HepG2 (cell line): ENCODE measurements around the gene CSRNP3. TPM values are rescaled to one million over a fixed set of nuclear protein-coding genes. Genes with fewer than 3 reads are reported as not detected.

Experiments used
- ATAC-seq: fragments of 200-7000 bp; cut with Tn5 transposase; 3 replicates; pipeline ENCODE4 v1.9.1; 2020; ENCODE audit warnings: mild to moderate bottlenecking, moderate library complexity
- BruUV-seq: library from RNA; stranded (reverse); fragments of 400-500 nt; replicated peaks from 2 replicates; lab custom pipeline; 2021; lab: Mats Ljungman, UMichigan
- CTCF ChIA-PET: fragments of 300-600 bp; formaldehyde crosslinking; extraction: SDS; loops from one replicate; lab custom pipeline; 2021; ENCODE audit warnings: low total read pairs, inconsistent platforms, low intra/inter-chr PET ratio; lab: Yijun Ruan, JAX
- POLR2A ChIA-PET: fragments of 350-600 bp; sonication (Branson Sonifier 250); formaldehyde crosslinking; loops from one replicate; lab custom pipeline; 2020; ENCODE audit warnings: antibody characterized with exemption, inconsistent platforms; lab: Yijun Ruan, JAX
- DNase-seq: peaks from one replicate; pipeline ENCODE4 v3.0.0-alpha.2; 2015; ENCODE audit warnings: low spot score
- FAIRE-seq: peaks from 3 replicates; lab custom pipeline; 2011; peaks lifted over from hg19 to GRCh38; lab: Jason Lieb, UNC
- H2AFZ ChIP-seq: one replicate; pipeline ENCODE4 v1.6.1; 2011; ENCODE audit warnings: low read length, inconsistent platforms
- H3K27ac ChIP-seq: fragments of 300-600 bp; 3 replicates; pipeline ENCODE4 v1.8.0; 2011; ENCODE audit warnings: mixed run types, mild to moderate bottlenecking, mixed read lengths, low read length, inconsistent platforms; ENCODE audit not compliant: insufficient read depth; ENCODE audit errors: extremely low read length
- H3K27me3 ChIP-seq, 2 experiments: fragments of 200-600 bp in 1 of 2; 2 replicates in 1 of 2; 3 replicates in 1 of 2; pipeline versions ENCODE4 v1.6.0 to v1.8.0; 2011; ENCODE audit warnings: low read length in 2 of 2, mild to moderate bottlenecking in 2 of 2, moderate library complexity in 2 of 2, inconsistent platforms in 1 of 2; ENCODE audit not compliant: insufficient read depth in 2 of 2, control insufficient read depth in 1 of 2
- H3K36me3 ChIP-seq, 2 experiments: fragments of 200-600 bp in 1 of 2; replicated peaks in 1 of 2; 2 replicates in 1 of 2; 3 replicates in 1 of 2; pipeline versions ENCODE4 v1.5.1 to v1.8.0; 2011; ENCODE audit warnings: low read length in 2 of 2, inconsistent platforms in 1 of 2; ENCODE audit not compliant: insufficient read depth in 2 of 2, control insufficient read depth in 1 of 2
- H3K4me1 ChIP-seq: 2 replicates; pipeline ENCODE4 v1.5.1; 2012; ENCODE audit warnings: low read length, inconsistent platforms; ENCODE audit not compliant: insufficient read depth
- H3K4me2 ChIP-seq: 2 replicates; pipeline ENCODE4 v1.6.0; 2011; ENCODE audit warnings: low read depth, low read length, inconsistent platforms
- H3K4me3 ChIP-seq, 3 experiments: fragments of 200-600 bp in 1 of 3; sonication (generic), shearing (Covaris generic) in 1 of 3; replicated peaks in 1 of 3; 2 replicates each; pipeline ENCODE4 v1.5.1; 2011 to 2016; ENCODE audit warnings: low read length in 3 of 3, inconsistent platforms in 2 of 3, low read depth in 2 of 3, mild to moderate bottlenecking in 2 of 3, control low read depth in 1 of 3, mixed read lengths in 1 of 3; ENCODE audit not compliant: insufficient read depth in 1 of 3
- H3K79me2 ChIP-seq: one replicate; pipeline ENCODE4 v1.6.1; 2011; ENCODE audit warnings: low read length, inconsistent platforms; ENCODE audit not compliant: insufficient read depth
- H3K9ac ChIP-seq: 2 replicates; pipeline ENCODE4 v1.6.0; 2011; ENCODE audit warnings: mild to moderate bottlenecking, low read depth, low read length, inconsistent platforms; ENCODE audit not compliant: insufficient read depth
- H3K9me3 ChIP-seq: 2 replicates; pipeline ENCODE4 v1.5.1; 2012; ENCODE audit warnings: mild to moderate bottlenecking, low read length
- H4K20me1 ChIP-seq: 2 replicates; pipeline ENCODE4 v1.6.0; 2011; ENCODE audit warnings: inconsistent platforms, mild to moderate bottlenecking, low read length, moderate library complexity; ENCODE audit not compliant: insufficient read depth
- BORCS8-MEF2B ChIP-seq: sonication (generic); formaldehyde crosslinking; IDR thresholded peaks from 2 replicates; pipeline ENCODE4 v1.8.0; 2022; ENCODE audit warnings: mild to moderate bottlenecking, missing genetic modification reagents
- DR1 ChIP-seq: sonication (generic); formaldehyde crosslinking; IDR thresholded peaks from 2 replicates; pipeline ENCODE4 v1.8.0; 2021; ENCODE audit warnings: mild to moderate bottlenecking, missing genetic modification reagents, inconsistent platforms
- JUN ChIP-seq: sonication (generic); formaldehyde crosslinking; IDR thresholded peaks from 2 replicates; pipeline ENCODE4 v1.4.0; 2020; ENCODE audit warnings: mild to moderate bottlenecking, missing genetic modification reagents
- KLF11 ChIP-seq: IDR thresholded peaks from 2 replicates; pipeline ENCODE4 v1.6.1; 2016; ENCODE audit warnings: missing compliant biosample characterization
- YEATS4 ChIP-seq: sonication (generic); formaldehyde crosslinking; IDR thresholded peaks from 2 replicates; pipeline ENCODE4 v1.4.0; 2020; ENCODE audit warnings: missing genetic modification reagents, borderline replicate concordance
- ZNF362 ChIP-seq: sonication (generic); formaldehyde crosslinking; IDR thresholded peaks from 2 replicates; pipeline ENCODE4 v1.4.0; 2020; ENCODE audit warnings: missing genetic modification reagents, mild to moderate bottlenecking, borderline replicate concordance
- ZNF563 ChIP-seq: sonication (generic); formaldehyde crosslinking; IDR thresholded peaks from 2 replicates; pipeline ENCODE4 v1.8.0; 2022; ENCODE audit warnings: mild to moderate bottlenecking, moderate library complexity, missing genetic modification reagents
- ZNF75D ChIP-seq: sonication (generic); formaldehyde crosslinking; IDR thresholded peaks from 2 replicates; pipeline ENCODE4 v1.8.1; 2023; ENCODE audit warnings: missing genetic modification reagents, mild to moderate bottlenecking, borderline replicate concordance
- WGBS: methylation state at CpG from one replicate; pipeline ENCODE4 v1.1.6; 2017; ENCODE audit warnings: low lambda C conversion rate; 5-methylcytosine and 5-hydroxymethylcytosine counted together
- in situ Hi-C: cut with HindIII; loops from 2 replicates; pipeline ENCODE4 v1.10.0; 2017; ENCODE audit warnings: low pct_unique_long_range_greater_than_20kb; ENCODE audit not compliant: extremely low pct_ligation_motif_present
- intact Hi-C: fragments of 100-400 bp; cut with micrococcal nuclease; formaldehyde crosslinking; loops from one replicate; pipeline ENCODE4 v1.10.0; 2022; ENCODE audit not compliant: unreplicated experiment
- polyA plus RNA-seq, 8 experiments: library from polyadenylated mRNA; depleted of rRNA in 3 of 8; stranded (reverse) in 7 of 8; unstranded in 1 of 8; fragments of >200 nt; fragmentation: Illumina TruSeq in 4 of 8; extraction: Trizol in 4 of 8; gene quantifications; 2 replicates each; pipeline versions ENCODE4 v1.2.1 to v1.2.3, GENCODE V29; 2011 to 2016; ENCODE audit warnings: low read depth in 4 of 8, missing spikeins in 1 of 8, mixed read lengths in 1 of 8; ENCODE audit not compliant: insufficient read depth in 1 of 8
- total RNA-seq, 5 experiments: library from RNA; depleted of rRNA; stranded (reverse); fragments of >200 nt; fragmentation: Illumina TruSeq; extraction: Trizol; gene quantifications; 2 replicates each; pipeline ENCODE4 v1.2.3, GENCODE V29; 2016; ENCODE audit warnings: low read depth in 1 of 5
- TF ChIP-seq, protein P1 (sequence below): IDR thresholded peaks from 2 replicates; pipeline ENCODE4 v1.6.1; 2016; ENCODE audit warnings: missing biosample characterization, missing genetic modification reagents, low read depth

Gene CSRNP3
- total and polyA plus RNA-seq, 2 of the 13 experiments (the other 11 are each of a cell fraction or from before 2014, with no cell fraction given): not detected

DNA sequence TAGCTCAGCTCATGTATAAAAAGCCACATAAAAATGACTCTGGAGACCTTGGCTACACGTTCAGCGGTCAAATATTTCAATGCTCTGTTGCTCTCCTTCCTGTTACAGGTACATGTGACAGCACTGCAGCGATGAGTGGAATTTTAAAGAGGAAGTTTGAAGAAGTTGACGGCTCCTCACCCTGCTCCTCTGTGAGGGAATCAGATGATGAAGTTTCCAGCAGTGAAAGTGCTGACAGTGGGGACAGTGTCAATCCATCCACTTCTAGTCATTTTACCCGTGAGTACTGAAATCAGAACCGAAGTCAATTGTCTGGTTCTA lies 125.4 kb downstream of the CSRNP3 start:
- H3K4me2 ChIP-seq: no peak overlapping the region
- no peak overlapping the region for H2AFZ ChIP-seq
- no TSS peak for BruUV-seq
- no peaks in the 10 kb centered on the region for H3K79me2 ChIP-seq
- H3K27ac ChIP-seq: no peak overlapping the region
- intact Hi-C loops (no loop called here), in situ Hi-C loops (no loop called here)
- no peaks in the 10 kb centered on the region; the same call in 1 of the 2 replicates for H3K4me1 ChIP-seq
- no peak overlapping the region for H3K9ac ChIP-seq
- no peak for DNase-seq
- H3K4me3 ChIP-seq: no peak overlapping the region
- H4K20me1 ChIP-seq: no peaks in the 10 kb centered on the region
- WGBS: 17% methylated on average over 6 of the region's 6 CpGs
- no peak for FAIRE-seq
- H3K9me3 ChIP-seq: no peaks in the 10 kb centered on the region; the same call in 1 of the 2 replicates
- no peaks in the 10 kb centered on the region for H3K36me3 ChIP-seq
- ChIA-PET POLR2A (no interaction called here), CTCF (no interaction called here)
- no peak for TF ChIP-seq ZNF563 (CRISPR knock-in tag)
- TF ChIP-seq KLF11 (CRISPR knock-in tag): no peak
- no peak for TF ChIP-seq ZNF75D (CRISPR knock-in tag)
- TF ChIP-seq BORCS8-MEF2B (CRISPR knock-in tag): no peak
- no peak for TF ChIP-seq YEATS4
- TF ChIP-seq, protein P1, sequence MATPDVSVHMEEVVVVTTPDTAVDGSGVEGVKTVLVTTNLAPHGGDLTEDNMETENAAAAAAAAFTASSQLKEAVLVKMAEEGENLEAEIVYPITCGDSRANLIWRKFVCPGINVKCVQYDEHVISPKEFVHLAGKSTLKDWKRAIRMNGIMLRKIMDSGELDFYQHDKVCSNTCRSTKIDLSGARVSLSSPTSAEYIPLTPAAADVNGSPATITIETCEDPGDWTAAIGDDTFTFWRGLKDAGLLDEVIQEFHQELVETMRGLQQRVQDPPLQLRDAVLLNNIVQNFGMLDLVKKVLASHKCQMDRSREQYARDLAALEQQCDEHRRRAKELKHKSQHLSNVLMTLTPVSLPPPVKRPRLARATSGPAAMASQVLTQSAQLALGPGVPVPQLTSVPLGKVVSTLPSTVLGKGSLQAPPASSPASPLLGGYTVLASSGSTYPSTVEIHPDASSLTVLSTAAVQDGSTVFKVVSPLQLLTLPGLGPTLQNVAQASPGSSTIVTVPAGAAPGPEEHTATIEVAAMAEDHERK: no peak
- TF ChIP-seq ZNF362 (CRISPR knock-in tag): no peak
- no peak for TF ChIP-seq JUN (CRISPR knock-in tag)
- TF ChIP-seq DR1: no peak
- no peaks in the 10 kb centered on the region for H3K27me3 ChIP-seq
- ATAC-seq: no peak
